GM12892 (cell line): ENCODE measurements around the gene CCDC63.

Experiments
- DNase-seq: peaks from one replicate; pipeline ENCODE4 v3.0.0; 2011; ENCODE audit not compliant: insufficient read length
- FAIRE-seq: peaks from 2 replicates; lab custom pipeline; 2011; peaks lifted over from hg19 to GRCh38; lab: Jason Lieb, UNC
- POLR2A ChIP-seq: IDR thresholded peaks from 2 replicates; pipeline ENCODE4 v1.6.1; 2011; ENCODE audit warnings: low read depth, low read length, control low read depth
- POLR2AphosphoS5 ChIP-seq: IDR thresholded peaks from 2 replicates; pipeline ENCODE4 v1.6.1; 2011; ENCODE audit warnings: low read depth, low read length, control low read depth
- TAF1 ChIP-seq: IDR thresholded peaks from 2 replicates; pipeline ENCODE4 v1.6.1; 2011; ENCODE audit warnings: low read depth, mild to moderate bottlenecking, control low read depth, low read length, borderline replicate concordance

CCDC63 gene

GRCh38 chr12:110893956-110894355 lies 47.2 kb downstream of the CCDC63 start:
- DNase-seq (no peak), FAIRE-seq (no peak)
- TF ChIP-seq TAF1 = no peak
- TF ChIP-seq POLR2AphosphoS5 = no peak
- no peak for TF ChIP-seq POLR2A

GRCh38 chr12:110896559-110896958 lies 49.8 kb downstream of the CCDC63 start:
- FAIRE-seq (no peak), DNase-seq (no peak)
- no peak for TF ChIP-seq TAF1
- TF ChIP-seq POLR2A = no peak
- TF ChIP-seq POLR2AphosphoS5 = no peak

- TF ChIP-seq POLR2AphosphoS5 (no peak), TAF1 (no peak), POLR2A (no peak)
- FAIRE-seq (no peak), DNase-seq (no peak)
Observed at GRCh38 chr12:110901401-110901800, 54.6 kb downstream of the CCDC63 start.

GRCh38 chr12:110903511-110903910 lies 56.7 kb downstream of the CCDC63 start:
- FAIRE-seq = no peak
- TF ChIP-seq POLR2A (no peak), TAF1 (no peak), POLR2AphosphoS5 (no peak)
- DNase-seq = no peak

- FAIRE-seq (no peak), DNase-seq (no peak)
- no peak for TF ChIP-seq POLR2AphosphoS5
- no peak for TF ChIP-seq POLR2A
- TF ChIP-seq TAF1 = no peak
Observed at GRCh38 chr12:110906083-110906482, 59.3 kb downstream of the CCDC63 start.

- DNase-seq (no peak), FAIRE-seq (peak; percentile 91)
- TF ChIP-seq POLR2AphosphoS5 = no peak
- TF ChIP-seq TAF1 = no peak
- TF ChIP-seq POLR2A = no peak
Observed at GRCh38 chr12:110906516-110906915, 59.7 kb downstream of the CCDC63 start.

- DNase-seq = no peak
- no peak for FAIRE-seq
- no peak for TF ChIP-seq TAF1
- TF ChIP-seq POLR2A = no peak
- TF ChIP-seq POLR2AphosphoS5 = no peak
Observed at GRCh38 chr12:110906985-110907384, 60.2 kb downstream of the CCDC63 start.

- FAIRE-seq = no peak
- TF ChIP-seq POLR2A (no peak), POLR2AphosphoS5 (no peak), TAF1 (no peak)
- no peak for DNase-seq
Observed at GRCh38 chr12:110907583-110907982, 60.8 kb downstream of the CCDC63 start.

GRCh38 chr12:110908377-110909152 lies 61.8 kb downstream of the CCDC63 start:
- TF ChIP-seq POLR2A (no peak), TAF1 (no peak), POLR2AphosphoS5 (no peak)
- FAIRE-seq (no peak), DNase-seq (no peak)

GRCh38 chr12:110912263-110912662 lies 65.5 kb downstream of the CCDC63 start:
- DNase-seq (no peak), FAIRE-seq (no peak)
- TF ChIP-seq POLR2AphosphoS5 (no peak), TAF1 (no peak), POLR2A (no peak)

- TF ChIP-seq POLR2A (peak; percentile 36; the same call in 1 of the 2 replicates), TAF1 (no peak; the same call in 1 of the 2 replicates), POLR2AphosphoS5 (no peak)
- DNase-seq (no peak), FAIRE-seq (peak; percentile 90)
Observed at GRCh38 chr12:110913119-110914056, 66.6 kb downstream of the CCDC63 start.
